ENCODE data around the gene RERE.

RERE gene

GRCh38 chr1:8357329-8358101 is 459.9 kb downstream of the RERE start:
- DNase-seq: no peak

DNA sequence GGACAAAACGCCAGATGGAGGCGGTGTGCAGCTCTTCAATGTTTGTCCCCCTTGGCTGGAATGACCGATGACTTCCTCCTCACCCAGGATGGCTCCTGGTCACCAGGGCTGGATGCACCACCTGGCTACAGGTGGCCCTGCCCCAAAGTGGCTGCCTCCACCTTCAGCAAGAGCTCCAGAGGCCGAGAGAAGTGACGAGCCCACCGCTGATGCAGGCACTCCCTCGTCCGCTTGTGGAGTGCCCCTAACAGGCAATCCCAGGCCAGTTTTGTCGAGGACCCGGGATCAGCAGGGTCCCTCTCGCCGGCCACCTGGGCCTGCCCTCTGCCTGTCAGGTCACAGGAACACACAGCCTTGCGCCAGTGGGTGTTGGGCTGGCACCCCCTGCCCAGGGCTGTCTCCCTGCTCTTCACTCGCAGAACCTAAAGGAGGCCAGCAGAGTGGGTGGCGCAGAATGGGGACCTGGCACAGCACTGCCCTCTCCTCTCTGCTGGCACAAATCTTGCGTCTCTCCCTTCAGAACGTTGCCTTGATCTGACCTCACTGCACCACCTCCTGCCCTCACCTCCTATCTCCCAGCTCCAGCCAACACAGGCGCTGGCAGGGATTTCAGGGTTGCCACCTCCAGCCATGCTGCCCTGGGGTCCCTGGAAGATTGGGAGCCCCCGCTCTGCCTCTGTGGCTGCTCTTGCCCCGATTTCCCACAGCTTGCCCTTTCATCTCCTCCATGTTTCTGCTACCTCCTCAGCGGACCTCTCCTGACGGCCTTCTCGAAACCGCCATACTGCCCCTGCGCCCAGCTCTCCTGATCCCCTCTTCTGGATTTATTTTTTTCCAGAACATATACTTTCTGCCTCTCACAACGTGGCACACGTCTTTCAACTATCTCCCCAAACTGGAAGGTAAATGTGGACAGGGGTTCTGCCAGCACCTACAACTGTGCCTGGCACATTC is 460.9 kb downstream of the RERE start:
- DNase-seq: no peak

DNA sequence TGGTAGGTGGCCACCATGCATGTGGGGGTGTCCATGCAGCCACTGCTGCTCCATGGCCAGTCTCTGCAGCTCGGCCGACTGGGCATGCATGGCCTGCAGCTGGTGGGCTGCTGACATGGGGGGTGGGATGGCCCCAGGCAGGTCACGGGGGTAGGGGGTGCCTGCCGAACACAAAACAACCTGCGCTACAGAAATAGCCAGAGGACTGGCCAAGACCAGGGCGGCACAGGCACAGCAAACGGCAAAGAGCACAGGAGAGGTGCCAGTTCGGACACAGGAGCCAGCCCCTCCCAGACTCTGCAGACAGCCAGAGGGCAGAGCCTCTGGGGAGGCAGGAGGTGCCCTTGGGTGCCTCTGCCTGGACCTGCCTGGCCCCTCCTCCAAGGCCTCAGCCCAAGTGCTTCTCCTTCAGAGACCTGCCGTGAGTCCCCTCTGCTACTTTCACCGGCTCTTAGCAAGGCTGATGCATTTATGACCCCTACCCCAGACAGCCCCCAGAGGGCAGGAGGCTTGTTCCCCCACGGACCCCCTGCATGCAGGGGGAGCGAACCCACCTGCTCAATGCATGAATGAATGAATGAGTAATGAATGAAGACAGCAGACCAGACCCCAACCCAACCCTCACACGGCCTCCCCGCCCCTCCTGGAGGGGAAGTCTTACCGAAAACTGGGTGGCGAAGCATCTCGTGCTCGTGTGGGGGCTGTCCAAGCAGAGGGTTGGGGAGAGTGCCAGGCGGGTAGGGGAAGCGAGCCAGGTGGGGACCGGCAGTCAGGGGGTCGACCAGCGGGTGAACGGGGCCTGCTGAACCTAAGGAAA is 461.8 kb downstream of the RERE start:
- no peak for DNase-seq

DNA sequence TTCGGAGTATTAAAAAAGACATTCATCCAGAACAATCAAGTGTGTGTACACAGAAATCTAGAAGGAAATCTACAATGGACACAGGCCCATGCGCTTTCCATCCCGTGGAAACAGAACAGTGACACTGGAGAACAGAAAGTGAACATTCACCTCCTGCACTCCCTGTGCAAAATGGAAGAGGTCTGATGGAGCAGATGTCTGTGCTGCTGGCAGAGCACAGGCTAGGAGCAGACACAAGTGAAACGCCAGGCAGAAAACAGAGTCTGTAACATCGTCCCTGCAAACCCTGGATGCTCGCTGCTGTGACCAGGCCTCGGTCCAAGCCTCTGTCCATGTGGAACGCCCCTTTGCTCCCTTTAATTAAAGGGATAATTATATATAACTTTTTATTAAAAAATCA is 463.4 kb downstream of the RERE start:
- no peak for DNase-seq

- no peak for DNase-seq
Measured at GRCh38 chr1:8352886-8353785, 464.3 kb downstream of the RERE start.

DNA sequence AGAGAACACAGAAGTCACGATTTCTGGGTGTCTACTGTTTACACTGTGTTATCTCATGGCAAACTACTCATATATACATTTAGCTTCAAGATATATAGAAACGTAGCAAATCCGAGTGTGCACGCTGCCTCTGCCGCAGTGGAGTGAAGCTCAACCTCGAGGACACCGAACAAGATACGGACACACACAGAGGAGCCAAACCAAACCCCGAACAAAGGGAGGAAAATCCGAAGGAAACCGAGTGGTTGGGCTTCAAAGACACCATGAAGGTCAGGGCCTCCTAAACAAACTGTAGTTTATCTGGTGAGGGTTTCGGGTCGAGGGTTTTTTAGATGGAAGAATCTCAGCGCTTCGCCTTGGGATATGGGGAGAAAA is 465.0 kb downstream of the RERE start:
- no peak for DNase-seq

- peak in 2 of 58 donors; percentile 13 to 19 for DNase-seq
Measured at GRCh38 chr1:8351693-8352470, 465.6 kb downstream of the RERE start.

DNA sequence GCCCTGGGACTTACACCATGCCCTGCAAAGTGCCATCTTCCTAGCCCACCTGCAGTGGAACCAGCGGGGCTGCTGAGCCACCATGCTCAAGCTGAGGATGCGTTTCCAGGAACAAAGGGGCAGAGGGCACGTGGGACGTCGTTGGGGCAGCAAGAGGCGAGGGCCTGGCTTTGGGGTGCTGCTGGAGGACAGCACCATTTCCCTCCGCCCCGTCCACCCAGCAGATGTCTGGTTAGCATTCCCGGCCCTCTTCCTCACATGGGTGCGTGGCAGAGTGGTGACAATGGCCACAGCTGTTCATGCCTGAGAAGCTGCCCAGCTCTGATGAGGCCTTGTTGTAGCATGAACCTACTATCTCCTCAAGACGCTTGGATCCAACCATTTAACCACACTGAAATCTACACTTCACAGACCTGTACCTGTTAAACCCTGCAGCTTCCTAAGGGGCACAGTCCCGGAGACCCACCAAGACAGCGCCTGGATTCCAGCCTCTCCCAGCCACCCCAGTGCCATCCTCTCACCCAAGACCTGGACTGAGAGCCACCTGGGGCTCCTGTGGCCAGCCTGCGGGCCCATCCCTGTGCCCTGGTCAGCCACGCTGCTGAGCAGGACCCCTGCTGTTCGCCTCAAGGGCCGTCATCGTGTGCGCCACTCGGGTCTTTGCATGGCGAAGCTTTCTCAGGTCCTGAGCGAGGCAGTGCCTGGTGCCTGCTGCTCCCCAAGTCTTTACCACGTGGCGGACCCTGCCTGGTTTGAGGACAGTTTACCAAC is 466.3 kb downstream of the RERE start:
- DNase-seq: peak in 5 of 58 donors; percentile 21 to 36 (median 25)

DNA sequence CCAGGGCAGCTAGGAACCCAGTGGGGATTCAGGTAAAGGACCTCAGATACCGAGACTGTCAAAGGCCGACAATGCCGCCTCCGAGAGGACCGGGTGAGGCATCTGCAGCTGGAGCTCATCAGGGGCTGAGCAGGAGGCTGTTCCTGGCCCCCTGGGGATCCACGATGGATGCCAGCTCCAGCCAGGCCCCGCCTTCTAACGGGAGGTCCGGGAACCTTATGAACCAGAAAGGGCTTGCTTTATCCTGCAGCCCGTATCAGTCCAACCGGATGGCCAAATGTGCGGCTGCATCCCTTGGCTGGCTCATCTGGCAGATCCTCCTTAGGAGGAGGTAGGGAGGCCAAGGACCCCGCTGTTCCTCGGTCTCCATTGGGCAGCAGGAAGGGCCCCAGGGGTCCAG is 467.5 kb downstream of the RERE start:
- no peak for DNase-seq

GRCh38 chr1:8349473-8349865 is 468.0 kb downstream of the RERE start:
- DNase-seq: no peak

DNA sequence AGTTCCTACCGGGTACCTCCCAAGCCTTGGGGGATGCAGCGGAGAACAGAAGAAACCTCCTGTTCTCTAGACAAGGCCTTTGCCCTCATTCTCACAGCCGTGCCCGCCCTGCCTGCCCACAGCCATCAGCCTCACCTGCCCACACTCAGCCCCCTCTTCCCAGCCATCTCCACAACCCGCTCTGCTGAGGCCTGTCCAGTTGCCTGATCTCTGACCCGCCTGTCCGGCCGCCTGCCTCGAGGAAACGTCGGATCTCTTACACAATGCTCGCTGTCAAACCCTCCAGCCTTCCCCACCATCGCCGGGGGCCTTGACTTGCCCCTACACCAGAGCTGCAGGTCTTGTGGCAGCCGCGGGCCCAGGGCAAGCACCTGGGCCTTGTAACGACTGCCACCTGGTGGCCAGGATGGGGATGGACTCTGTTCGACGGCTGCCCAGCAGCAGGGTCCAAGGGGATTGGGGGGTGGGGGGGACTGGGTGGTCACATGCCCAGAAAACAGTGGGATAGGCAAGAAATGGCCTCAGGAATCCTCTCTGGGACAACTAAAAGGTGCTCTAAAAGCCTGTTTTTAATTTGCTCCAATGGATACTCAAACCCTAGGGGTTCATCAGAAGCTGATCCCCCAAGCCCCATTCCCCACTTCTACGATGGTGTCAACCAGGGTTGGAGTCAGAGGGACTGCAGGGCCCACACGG is 468.5 kb downstream of the RERE start:
- DNase-seq: peak in 29 of 58 donors; percentile 6 to 51 (median 31)

- no peak for DNase-seq
Measured at GRCh38 chr1:8348047-8348776, 469.2 kb downstream of the RERE start.

- DNase-seq: no peak
Measured at GRCh38 chr1:8347635-8348034, 469.8 kb downstream of the RERE start.

DNA sequence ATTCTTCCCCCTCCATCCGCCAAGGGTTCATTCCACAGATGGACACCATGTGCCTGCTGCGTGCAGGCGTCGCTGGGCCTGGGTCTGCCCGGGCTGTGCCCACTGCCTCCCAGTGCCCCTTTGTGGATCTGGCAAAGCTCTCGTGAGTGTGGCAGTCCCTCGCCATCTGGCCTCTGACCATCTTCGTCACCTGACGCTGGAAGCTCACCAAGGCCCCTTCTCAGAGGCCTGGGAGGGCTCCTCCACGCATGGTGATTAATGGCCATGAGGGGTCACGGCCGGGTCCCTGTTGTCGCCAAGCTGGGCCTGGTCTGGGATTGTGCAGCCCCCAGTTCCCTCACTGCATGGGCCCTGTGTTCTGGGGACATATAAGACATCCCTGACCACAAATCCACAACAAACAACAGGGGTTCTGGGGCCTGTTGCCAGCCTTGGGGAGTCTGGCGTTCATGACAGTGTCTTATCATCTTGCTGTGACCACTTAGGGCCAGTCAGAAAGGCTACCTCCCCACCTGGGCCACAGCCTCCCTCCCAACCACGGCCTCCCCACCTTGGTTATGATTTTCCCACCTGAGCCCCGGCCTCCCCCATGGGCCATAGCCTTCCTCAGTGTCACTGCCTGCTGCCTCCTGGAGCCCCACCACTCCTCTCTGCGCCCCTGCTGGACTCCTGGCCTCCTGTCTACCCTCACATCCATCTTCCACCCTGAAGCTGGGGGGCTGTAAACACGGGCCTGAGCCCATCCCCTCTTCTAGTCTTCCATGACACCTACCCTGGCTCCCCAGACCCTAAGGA is 471.6 kb downstream of the RERE start:
- DNase-seq: no peak

- no peak for DNase-seq
Measured at GRCh38 chr1:8344893-8345507, 472.4 kb downstream of the RERE start.

DNA sequence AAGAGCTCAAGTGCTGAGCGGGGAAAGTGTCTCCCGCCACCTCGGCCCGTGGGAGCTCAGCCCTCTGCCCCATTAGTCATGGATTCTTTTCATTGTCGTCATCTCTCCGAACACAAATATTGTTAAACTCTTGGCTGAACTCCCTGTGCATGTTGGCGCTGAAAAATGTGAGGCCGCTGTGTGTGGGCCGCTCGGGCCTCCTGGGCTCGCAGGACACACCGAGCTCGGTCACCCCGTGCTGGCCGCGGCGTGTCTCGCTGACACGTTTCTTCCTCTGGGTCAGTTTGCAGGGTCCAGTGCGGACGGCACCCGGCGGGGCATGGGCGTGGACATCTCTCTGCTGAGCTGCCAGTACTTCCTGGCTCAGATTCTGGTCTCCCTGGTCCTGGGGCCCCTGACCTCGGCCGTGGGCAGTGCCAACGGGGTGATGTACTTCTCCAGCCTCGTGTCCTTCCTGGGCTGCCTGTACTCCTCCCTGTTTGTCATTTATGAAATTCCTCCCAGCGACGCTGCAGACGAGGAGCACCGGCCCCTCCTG is 473.9 kb downstream of the RERE start:
- DNase-seq: peak in 2 of 58 donors; percentile 14 to 19

Measured in anterior cingulate cortex (tissue), 58 donors.